ENCODE measurements around the gene RAP1GAP.
"Not testable (repeated sequence)": the region's sequence is repeated elsewhere in the genome, so short reads cannot be mapped to it uniquely, and the experiment has no call there.

RAP1GAP gene

GRCh38 chr1:21634806-21635535, 34.2 kb downstream of the RAP1GAP start:
- Mint-ChIP-seq H3K27me3 (ENCODE audit: low read depth) (peaks cover 2% of the 10 kb centered on the region), H3K4me1 (ENCODE audit: low read depth) (no peaks in the 10 kb centered on the region), H3K27ac (no peak overlapping the region), H3K36me3 (ENCODE audit: low read depth) (no peaks in the 10 kb centered on the region), H3K9me3 (no peaks in the 10 kb centered on the region), H3K4me3 (no peak overlapping the region)

DNA sequence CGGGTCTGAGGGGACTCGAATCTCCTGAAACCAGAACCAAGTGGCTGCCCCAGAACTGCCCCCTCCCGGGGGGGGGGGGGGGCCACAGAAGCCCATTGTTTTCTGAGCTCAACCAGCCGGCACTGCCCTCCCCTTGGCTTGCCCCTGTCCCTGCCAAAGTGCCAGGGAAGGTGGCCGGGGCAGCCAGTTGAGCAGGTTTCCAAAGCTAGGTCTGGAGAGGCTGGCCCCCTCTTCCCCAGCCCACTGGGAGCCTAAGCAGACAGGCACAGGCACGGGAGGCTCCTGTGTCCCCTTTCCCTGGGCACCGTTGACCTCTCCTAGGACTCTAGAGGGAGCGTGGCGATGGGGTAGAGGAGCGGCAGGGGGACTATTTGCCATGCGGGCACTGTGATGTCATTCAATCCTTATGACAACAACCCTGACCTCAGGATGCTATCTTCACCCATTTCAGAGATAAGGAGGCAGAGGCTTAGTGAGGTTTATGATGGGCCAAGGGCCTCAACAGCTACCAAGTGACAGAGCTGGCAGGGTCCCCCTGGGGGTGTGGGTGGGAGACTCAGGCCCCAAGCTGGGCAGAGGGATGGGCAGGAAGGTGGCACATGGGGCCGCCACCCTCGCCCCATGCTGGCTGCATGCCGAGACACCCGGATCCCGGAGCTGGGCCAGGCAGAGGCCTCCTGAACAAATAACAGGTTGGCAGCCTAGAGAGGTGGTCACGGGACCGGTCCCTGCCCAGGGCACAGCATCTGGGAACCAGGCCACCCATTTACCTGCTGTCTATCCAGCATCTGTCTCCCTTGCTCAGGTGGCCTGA, 35.0 kb downstream of the RAP1GAP start:
- Mint-ChIP-seq H3K4me1 (ENCODE audit: low read depth) (no peaks in the 10 kb centered on the region), H3K36me3 (ENCODE audit: low read depth) (no peaks in the 10 kb centered on the region), H3K27ac (no peak overlapping the region), H3K9me3 (no peaks in the 10 kb centered on the region), H3K4me3 (no peak overlapping the region), H3K27me3 (ENCODE audit: low read depth) (peaks cover 6% of the 10 kb centered on the region)

GRCh38 chr1:21633141-21633755, 35.9 kb downstream of the RAP1GAP start:
- Mint-ChIP-seq H3K9me3 (no peaks in the 10 kb centered on the region), H3K27ac (no peak overlapping the region), H3K36me3 (ENCODE audit: low read depth) (no peaks in the 10 kb centered on the region), H3K4me1 (ENCODE audit: low read depth) (no peaks in the 10 kb centered on the region), H3K4me3 (no peak overlapping the region), H3K27me3 (ENCODE audit: low read depth) (peaks cover 6% of the 10 kb centered on the region)

GRCh38 chr1:21631944-21632887, 36.9 kb downstream of the RAP1GAP start:
- no peaks in the 10 kb centered on the region for H3K9me3 Mint-ChIP-seq
- H3K4me1 Mint-ChIP-seq (ENCODE audit: low read depth) = no peaks in the 10 kb centered on the region
- no peak overlapping the region for H3K4me3 Mint-ChIP-seq
- H3K36me3 Mint-ChIP-seq (ENCODE audit: low read depth) = no peaks in the 10 kb centered on the region
- peaks cover 6% of the 10 kb centered on the region for H3K27me3 Mint-ChIP-seq (ENCODE audit: low read depth)
- no peak overlapping the region for H3K27ac Mint-ChIP-seq

DNA sequence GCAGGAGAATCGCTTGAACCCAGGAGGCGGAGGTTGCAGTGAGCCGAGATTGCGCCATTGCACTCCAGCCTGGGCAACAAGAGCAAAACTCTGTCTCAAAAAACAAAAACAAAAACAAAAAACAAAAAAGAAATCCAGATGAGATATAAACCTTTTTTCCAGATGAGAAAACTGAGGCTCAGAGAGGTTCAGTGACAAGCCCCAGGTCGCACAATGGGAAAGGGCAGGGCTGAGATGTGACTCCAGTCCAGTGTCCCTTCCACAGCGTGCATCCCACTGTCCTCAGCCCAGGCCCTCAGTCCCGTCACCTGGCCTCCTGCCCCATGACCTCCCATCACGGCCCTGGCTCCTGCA, 37.6 kb downstream of the RAP1GAP start:
- not testable (repeated sequence) for H3K27me3 Mint-ChIP-seq (ENCODE audit: low read depth); H3K4me1 Mint-ChIP-seq (ENCODE audit: low read depth); H3K9me3 Mint-ChIP-seq; H3K36me3 Mint-ChIP-seq (ENCODE audit: low read depth); H3K4me3 Mint-ChIP-seq; H3K27ac Mint-ChIP-seq

DNA sequence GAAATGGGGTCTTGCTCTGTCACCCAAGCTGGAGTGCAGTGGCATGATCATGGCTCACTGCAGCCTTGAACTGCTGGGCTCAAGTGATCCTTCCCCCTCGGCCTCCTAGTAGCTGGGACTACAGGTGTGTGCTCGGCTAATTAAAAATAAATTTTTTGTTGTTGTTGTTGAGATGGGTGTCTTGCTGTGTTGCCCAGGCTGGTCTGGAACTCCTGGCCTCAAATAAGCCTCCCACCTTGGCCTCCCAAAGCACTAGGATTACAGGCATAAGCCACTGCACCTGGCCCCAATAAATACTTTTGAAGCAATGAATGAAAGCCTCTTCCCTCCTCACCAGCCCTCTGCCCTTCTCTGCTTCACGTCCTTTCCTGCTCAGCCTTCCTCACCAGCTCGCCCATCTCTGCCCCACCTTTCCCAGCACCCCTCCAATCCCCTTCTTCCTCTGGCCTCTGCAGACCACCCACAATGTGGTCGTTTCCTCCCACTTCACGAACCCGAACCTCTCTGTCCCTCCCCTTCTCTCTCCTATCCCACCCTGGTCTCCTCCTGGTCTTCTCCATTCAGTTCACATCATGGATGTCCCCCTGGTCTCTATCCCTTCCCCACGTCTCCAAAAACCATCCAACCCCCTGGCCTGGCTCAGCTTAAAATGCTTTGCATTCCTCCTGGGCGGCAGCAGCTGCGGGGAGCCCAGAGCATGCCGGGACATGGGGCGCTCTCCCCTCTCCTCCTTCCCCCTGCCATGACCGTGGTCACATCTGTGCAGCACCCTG, 38.4 kb downstream of the RAP1GAP start:
- Mint-ChIP-seq H3K36me3 (ENCODE audit: low read depth) (no peaks in the 10 kb centered on the region), H3K27ac (no peak overlapping the region), H3K27me3 (ENCODE audit: low read depth) (peaks cover 6% of the 10 kb centered on the region), H3K9me3 (no peaks in the 10 kb centered on the region), H3K4me1 (ENCODE audit: low read depth) (no peaks in the 10 kb centered on the region), H3K4me3 (no peak overlapping the region)

DNA sequence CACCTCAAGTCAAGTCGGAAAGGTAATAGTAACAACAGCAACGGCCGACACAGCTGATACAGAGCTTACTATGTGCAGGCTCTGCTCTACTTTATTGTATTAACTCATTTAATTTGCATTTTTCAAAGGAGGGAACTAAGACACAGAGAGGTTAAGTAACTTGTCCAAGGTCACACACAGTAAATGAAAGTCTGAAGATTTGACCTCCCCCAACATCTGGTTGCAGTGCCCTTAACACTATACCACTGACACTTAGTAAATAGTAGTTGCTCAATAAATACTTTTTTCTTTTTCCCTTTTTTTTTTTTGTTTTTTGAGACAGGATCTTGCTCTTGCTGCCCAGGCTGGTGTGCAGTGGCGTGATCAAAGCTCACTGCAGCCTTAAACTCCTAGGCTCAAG, 39.2 kb downstream of the RAP1GAP start:
- no peaks in the 10 kb centered on the region for H3K4me1 Mint-ChIP-seq (ENCODE audit: low read depth)
- no peak overlapping the region for H3K4me3 Mint-ChIP-seq
- no peaks in the 10 kb centered on the region for H3K36me3 Mint-ChIP-seq (ENCODE audit: low read depth)
- H3K9me3 Mint-ChIP-seq = no peaks in the 10 kb centered on the region
- peaks cover 6% of the 10 kb centered on the region for H3K27me3 Mint-ChIP-seq (ENCODE audit: low read depth)
- H3K27ac Mint-ChIP-seq = no peak overlapping the region

GRCh38 chr1:21628798-21629393, 40.3 kb downstream of the RAP1GAP start:
- Mint-ChIP-seq H3K36me3 (ENCODE audit: low read depth) (no peaks in the 10 kb centered on the region), H3K4me1 (ENCODE audit: low read depth) (no peaks in the 10 kb centered on the region), H3K9me3 (no peaks in the 10 kb centered on the region), H3K27me3 (ENCODE audit: low read depth) (peaks cover 6% of the 10 kb centered on the region), H3K27ac (no peak overlapping the region), H3K4me3 (no peak overlapping the region)

DNA sequence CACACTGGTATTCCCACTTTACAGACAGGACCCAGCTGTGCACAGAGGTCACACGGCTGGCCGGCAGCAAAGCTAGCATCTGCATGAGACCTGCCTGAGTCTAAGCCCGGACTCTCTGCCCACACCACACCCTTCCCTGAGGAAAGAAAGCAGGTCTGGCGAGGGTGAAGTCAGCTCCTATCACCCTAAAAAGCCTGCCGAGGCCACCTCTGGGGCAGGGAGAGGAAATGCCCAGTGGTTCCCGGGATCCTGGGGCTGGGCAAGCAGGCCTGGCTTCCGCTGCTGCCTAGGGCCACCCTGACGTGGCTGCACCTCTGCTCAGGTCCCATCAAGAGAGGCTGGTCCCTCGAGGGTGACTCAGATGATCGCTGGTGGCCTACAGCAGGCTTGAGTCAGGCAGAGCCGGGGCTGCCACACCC, 42.2 kb downstream of the RAP1GAP start:
- no peak overlapping the region for H3K27ac Mint-ChIP-seq
- H3K4me1 Mint-ChIP-seq (ENCODE audit: low read depth) = peaks cover 1% of the 10 kb centered on the region
- H3K4me3 Mint-ChIP-seq = no peak overlapping the region
- H3K27me3 Mint-ChIP-seq (ENCODE audit: low read depth) = peaks cover 6% of the 10 kb centered on the region
- no peaks in the 10 kb centered on the region for H3K36me3 Mint-ChIP-seq (ENCODE audit: low read depth)
- H3K9me3 Mint-ChIP-seq = no peaks in the 10 kb centered on the region

DNA sequence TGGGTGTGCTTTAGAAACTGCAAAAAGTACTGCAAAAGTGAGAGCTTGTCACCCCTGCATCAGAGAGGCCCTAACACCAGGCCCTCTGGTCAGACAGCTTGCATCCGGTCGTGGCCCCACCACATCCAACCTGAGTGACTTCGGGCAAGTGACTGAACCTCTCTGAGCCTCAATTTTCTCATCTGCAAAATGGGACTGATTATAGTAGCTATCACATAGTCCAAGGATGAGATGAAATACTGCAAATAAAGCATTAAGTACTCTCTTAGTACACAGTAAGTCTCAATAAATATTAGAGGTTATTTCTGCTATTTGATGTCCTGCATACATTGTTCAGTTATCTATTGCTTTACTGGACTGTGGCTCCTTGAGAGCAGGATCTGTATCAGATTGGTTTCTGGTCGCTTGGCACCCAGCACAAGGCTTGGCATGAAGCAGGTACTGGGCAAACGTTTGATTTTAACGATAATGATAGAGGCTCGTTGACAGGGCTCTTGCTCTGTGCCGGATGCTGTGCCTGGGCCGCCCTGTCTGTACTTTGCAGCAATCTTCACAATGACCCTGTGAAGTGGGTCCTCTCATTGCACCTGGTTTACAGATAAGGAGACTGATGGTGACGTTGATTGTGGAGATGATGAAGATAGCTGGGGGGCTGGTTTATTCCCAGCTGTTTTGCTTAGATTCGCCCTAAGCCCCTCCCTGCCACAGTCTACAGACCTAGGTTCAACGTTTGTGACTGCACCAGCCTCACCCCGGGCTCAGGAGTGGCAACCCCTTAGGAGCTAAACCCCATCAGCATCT, 43.6 kb downstream of the RAP1GAP start:
- Mint-ChIP-seq H3K27ac (no peak overlapping the region), H3K27me3 (ENCODE audit: low read depth) (peaks cover 19% of the 10 kb centered on the region), H3K4me3 (no peak overlapping the region), H3K4me1 (ENCODE audit: low read depth) (peaks cover 8% of the 10 kb centered on the region), H3K9me3 (no peaks in the 10 kb centered on the region), H3K36me3 (ENCODE audit: low read depth) (no peaks in the 10 kb centered on the region)

DNA sequence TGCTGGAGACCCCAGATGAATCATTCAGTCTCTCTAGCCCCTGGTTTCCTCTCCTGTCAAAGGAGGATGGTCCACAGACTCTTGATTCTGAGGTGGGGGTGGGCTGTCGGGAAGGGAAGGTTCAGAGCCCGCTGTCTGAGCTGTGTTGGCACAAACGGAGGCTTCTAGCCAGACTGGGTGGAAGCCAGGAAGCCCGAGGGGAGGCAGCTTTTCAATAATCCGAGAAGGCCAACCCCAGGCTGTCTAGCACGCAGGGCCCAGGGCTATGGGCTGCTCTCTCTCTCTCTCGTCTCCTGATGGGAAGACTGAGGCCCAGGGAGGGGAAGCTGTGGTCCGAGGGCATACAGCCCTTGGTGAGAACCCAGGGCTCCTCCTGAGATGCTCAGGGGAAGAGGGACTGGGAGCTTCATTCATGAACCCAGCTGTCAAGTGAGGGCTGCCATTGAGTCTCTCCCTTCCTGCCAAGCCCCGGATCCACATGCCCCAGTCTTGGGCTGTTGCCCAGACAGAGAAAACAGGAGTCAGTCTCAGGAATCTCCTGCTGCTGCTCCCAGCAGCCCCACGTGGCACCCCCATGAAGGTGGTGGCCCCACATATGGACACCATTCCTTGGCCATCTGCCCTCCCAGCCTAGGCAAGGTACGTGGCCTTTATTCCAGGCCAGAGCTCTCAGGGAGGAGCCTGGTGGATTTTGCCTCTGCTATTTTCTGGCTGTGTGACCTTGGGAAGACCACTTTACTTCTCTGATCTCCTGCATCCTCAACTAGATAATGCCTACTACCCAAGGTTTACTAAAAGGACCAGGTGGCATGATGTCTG, 44.4 kb downstream of the RAP1GAP start:
- H3K36me3 Mint-ChIP-seq (ENCODE audit: low read depth) = no peaks in the 10 kb centered on the region

GRCh38 chr1:21623410-21623961, 45.7 kb downstream of the RAP1GAP start:
- Mint-ChIP-seq H3K27ac (no peak overlapping the region), H3K36me3 (ENCODE audit: low read depth) (no peaks in the 10 kb centered on the region), H3K27me3 (ENCODE audit: low read depth) (peaks cover 13% of the 10 kb centered on the region), H3K9me3 (no peaks in the 10 kb centered on the region), H3K4me3 (no peak overlapping the region), H3K4me1 (ENCODE audit: low read depth) (peaks cover 8% of the 10 kb centered on the region)

More for the DNA sequence above, 44.4 kb downstream of the RAP1GAP start:
- Mint-ChIP-seq H3K4me1 (ENCODE audit: low read depth) (peaks cover 8% of the 10 kb centered on the region), H3K27me3 (ENCODE audit: low read depth) (peaks cover 15% of the 10 kb centered on the region), H3K9me3 (no peaks in the 10 kb centered on the region), H3K4me3 (no peak overlapping the region), H3K27ac (no peak overlapping the region)

Measured in T-helper 1 cell treated with Interleukin-12 subunit alpha and Interleukin-12 subunit beta and Interleukin-4 antibody, amounts not matched to agents 30 μg/mL and 1 μg/mL, for 36 hours (primary cell).